Measurements from ENCODE around the gene BCDIN3D.

DNA sequence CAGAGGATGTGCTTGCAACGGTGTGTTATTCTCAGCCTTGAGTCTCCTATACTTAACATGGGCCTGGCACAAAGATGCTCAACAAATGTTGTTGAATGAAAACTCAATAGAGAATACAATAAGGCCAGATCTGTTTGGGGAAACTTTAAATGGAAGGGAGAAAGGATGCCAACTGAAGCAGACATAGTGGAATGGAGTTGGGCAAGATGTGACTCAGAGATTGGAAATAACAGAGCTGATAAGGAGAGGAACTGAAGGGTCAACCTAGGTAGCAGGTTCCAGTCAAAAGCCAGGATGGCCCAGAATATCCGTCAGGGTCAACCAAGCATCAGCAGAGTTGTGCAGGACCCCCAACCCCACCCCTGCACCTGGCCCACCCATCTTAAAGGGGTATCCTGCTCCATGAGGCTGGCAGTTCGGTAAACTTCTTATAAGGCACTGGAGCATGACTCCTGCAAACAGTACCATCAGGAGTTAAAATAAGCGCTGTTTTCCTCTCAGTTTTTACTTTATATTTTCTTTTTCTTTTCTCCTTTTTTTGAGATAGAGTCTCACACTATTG lies 1.1 kb upstream of the BCDIN3D start:
- TF ChIP-seq MAX (IDR thresholded peaks at IDR 0.05; ENCODE audit: low read depth, low read length) (no peak), POLR2A (IDR thresholded peaks at IDR 0.05; ENCODE audit: extremely low read depth, insufficient read length) (no peak), MYC (IDR thresholded peaks at IDR 0.05; ENCODE audit: low read depth, low read length) (no peak)
- TF ChIP-seq, protein P1, sequence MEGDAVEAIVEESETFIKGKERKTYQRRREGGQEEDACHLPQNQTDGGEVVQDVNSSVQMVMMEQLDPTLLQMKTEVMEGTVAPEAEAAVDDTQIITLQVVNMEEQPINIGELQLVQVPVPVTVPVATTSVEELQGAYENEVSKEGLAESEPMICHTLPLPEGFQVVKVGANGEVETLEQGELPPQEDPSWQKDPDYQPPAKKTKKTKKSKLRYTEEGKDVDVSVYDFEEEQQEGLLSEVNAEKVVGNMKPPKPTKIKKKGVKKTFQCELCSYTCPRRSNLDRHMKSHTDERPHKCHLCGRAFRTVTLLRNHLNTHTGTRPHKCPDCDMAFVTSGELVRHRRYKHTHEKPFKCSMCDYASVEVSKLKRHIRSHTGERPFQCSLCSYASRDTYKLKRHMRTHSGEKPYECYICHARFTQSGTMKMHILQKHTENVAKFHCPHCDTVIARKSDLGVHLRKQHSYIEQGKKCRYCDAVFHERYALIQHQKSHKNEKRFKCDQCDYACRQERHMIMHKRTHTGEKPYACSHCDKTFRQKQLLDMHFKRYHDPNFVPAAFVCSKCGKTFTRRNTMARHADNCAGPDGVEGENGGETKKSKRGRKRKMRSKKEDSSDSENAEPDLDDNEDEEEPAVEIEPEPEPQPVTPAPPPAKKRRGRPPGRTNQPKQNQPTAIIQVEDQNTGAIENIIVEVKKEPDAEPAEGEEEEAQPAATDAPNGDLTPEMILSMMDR (IDR thresholded peaks at IDR 0.05; ENCODE audit: low read depth, low read length) = no peak

Data from NB4 (cell line).